ENCODE measurements around the gene MYO3B. TPM values are rescaled to one million over a fixed set of nuclear protein-coding genes. Genes with fewer than 3 reads are reported as not detected.
A peak's percentile ranks its signal among the peaks of the same experiment; 100 is the strongest.

MYO3B gene
- total RNA-seq, 1 experiment from 2014 or later, result 11.9 TPM

GRCh38 chr2:170313992-170314348, 136.0 kb downstream of the MYO3B start:
- in situ Hi-C loops (cut with HindIII; ENCODE audit: low sequenced_read_pairs), result no loop called here

GRCh38 chr2:170314744-170315447, 136.9 kb downstream of the MYO3B start:
- in situ Hi-C loops (cut with HindIII; ENCODE audit: low sequenced_read_pairs), result no loop called here
- DNase-seq (ENCODE audit: low spot score), result no peak

More at GRCh38 chr2:170313992-170314348, 136.0 kb downstream of the MYO3B start:
- DNase-seq (ENCODE audit: low spot score), result no peak

- in situ Hi-C loops (cut with HindIII; ENCODE audit: low sequenced_read_pairs), result loop anchor here (5.0 kb wide), 1 partner anchor 79 kb away; no protein-coding TSS in a partner anchor
- DNase-seq (ENCODE audit: low spot score), result no peak
These were observed 143.0 kb downstream of the MYO3B start for GRCh38 chr2:170320948-170321347.

- in situ Hi-C loops (cut with HindIII; ENCODE audit: low sequenced_read_pairs), result loop anchor here (5.0 kb wide), 1 partner anchor 79 kb away; no protein-coding TSS in a partner anchor
- no peak for DNase-seq (ENCODE audit: low spot score)
These were observed 143.6 kb downstream of the MYO3B start for GRCh38 chr2:170321526-170321925.

- in situ Hi-C loops (cut with HindIII; ENCODE audit: low sequenced_read_pairs), result loop anchor here (5.0 kb wide), 1 partner anchor 80 kb away; no protein-coding TSS in a partner anchor
- DNase-seq (ENCODE audit: low spot score), result no peak
These were observed 144.3 kb downstream of the MYO3B start for GRCh38 chr2:170322140-170322766.

- in situ Hi-C loops (cut with HindIII; ENCODE audit: low sequenced_read_pairs), result loop anchor here (5.0 kb wide), 1 partner anchor 81 kb away; no protein-coding TSS in a partner anchor
These were observed 145.8 kb downstream of the MYO3B start for GRCh38 chr2:170323743-170324142.

GRCh38 chr2:170324640-170325046, 146.7 kb downstream of the MYO3B start:
- in situ Hi-C loops (cut with HindIII; ENCODE audit: low sequenced_read_pairs), result loop anchor here (5.0 kb wide), 1 partner anchor 82 kb away; no protein-coding TSS in a partner anchor

More at GRCh38 chr2:170323743-170324142, 145.8 kb downstream of the MYO3B start:
- DNase-seq (ENCODE audit: low spot score), result no peak

GRCh38 chr2:170330881-170331280, 152.9 kb downstream of the MYO3B start:
- in situ Hi-C loops (cut with HindIII; ENCODE audit: low sequenced_read_pairs), result no loop called here
- no peak for DNase-seq (ENCODE audit: low spot score)

More at GRCh38 chr2:170324640-170325046, 146.7 kb downstream of the MYO3B start:
- peak; percentile 54 for DNase-seq (ENCODE audit: low spot score)

- DNase-seq (ENCODE audit: low spot score), result no peak
- in situ Hi-C loops (cut with HindIII; ENCODE audit: low sequenced_read_pairs), result no loop called here
These were observed 154.9 kb downstream of the MYO3B start for GRCh38 chr2:170332676-170333402.

- in situ Hi-C loops (cut with HindIII; ENCODE audit: low sequenced_read_pairs), result no loop called here
These were observed 157.4 kb downstream of the MYO3B start for GRCh38 chr2:170335351-170335750.

GRCh38 chr2:170336408-170336807, 158.5 kb downstream of the MYO3B start:
- in situ Hi-C loops (cut with HindIII; ENCODE audit: low sequenced_read_pairs), result no loop called here
- no peak for DNase-seq (ENCODE audit: low spot score)

More at GRCh38 chr2:170335351-170335750, 157.4 kb downstream of the MYO3B start:
- DNase-seq (ENCODE audit: low spot score), result no peak

GRCh38 chr2:170336916-170337315, 159.0 kb downstream of the MYO3B start:
- DNase-seq (ENCODE audit: low spot score), result no peak
- in situ Hi-C loops (cut with HindIII; ENCODE audit: low sequenced_read_pairs), result no loop called here

GRCh38 chr2:170339322-170339721, 161.4 kb downstream of the MYO3B start:
- in situ Hi-C loops (cut with HindIII; ENCODE audit: low sequenced_read_pairs), result no loop called here
- no peak for DNase-seq (ENCODE audit: low spot score)

GRCh38 chr2:170339750-170340692, 162.1 kb downstream of the MYO3B start:
- in situ Hi-C loops (cut with HindIII; ENCODE audit: low sequenced_read_pairs), result no loop called here
- DNase-seq (ENCODE audit: low spot score), result no peak

GRCh38 chr2:170340693-170341068, 162.7 kb downstream of the MYO3B start:
- in situ Hi-C loops (cut with HindIII; ENCODE audit: low sequenced_read_pairs), result no loop called here

GRCh38 chr2:170341684-170342623, 164.0 kb downstream of the MYO3B start:
- in situ Hi-C loops (cut with HindIII; ENCODE audit: low sequenced_read_pairs), result no loop called here
- no peak for DNase-seq (ENCODE audit: low spot score)

More at GRCh38 chr2:170340693-170341068, 162.7 kb downstream of the MYO3B start:
- no peak for DNase-seq (ENCODE audit: low spot score)

- in situ Hi-C loops (cut with HindIII; ENCODE audit: low sequenced_read_pairs), result no loop called here
- DNase-seq (ENCODE audit: low spot score), result no peak
These were observed 166.9 kb downstream of the MYO3B start for GRCh38 chr2:170344663-170345346.

All from G401 (cell line).